NCI-H2196 treated with DMSO at 0.1 percent for 48 hours (cell line): ENCODE results near the gene ACBD4.
"Not testable (repeated sequence)": the region's sequence is repeated elsewhere in the genome, so short reads cannot be mapped to it uniquely, and the experiment has no call there.

Experiments
- DNase-seq: peaks from one replicate; lab custom pipeline; 2025; ENCODE audit not compliant: unreplicated experiment; lab: John Stamatoyannopoulos, UW

ACBD4 gene

DNA sequence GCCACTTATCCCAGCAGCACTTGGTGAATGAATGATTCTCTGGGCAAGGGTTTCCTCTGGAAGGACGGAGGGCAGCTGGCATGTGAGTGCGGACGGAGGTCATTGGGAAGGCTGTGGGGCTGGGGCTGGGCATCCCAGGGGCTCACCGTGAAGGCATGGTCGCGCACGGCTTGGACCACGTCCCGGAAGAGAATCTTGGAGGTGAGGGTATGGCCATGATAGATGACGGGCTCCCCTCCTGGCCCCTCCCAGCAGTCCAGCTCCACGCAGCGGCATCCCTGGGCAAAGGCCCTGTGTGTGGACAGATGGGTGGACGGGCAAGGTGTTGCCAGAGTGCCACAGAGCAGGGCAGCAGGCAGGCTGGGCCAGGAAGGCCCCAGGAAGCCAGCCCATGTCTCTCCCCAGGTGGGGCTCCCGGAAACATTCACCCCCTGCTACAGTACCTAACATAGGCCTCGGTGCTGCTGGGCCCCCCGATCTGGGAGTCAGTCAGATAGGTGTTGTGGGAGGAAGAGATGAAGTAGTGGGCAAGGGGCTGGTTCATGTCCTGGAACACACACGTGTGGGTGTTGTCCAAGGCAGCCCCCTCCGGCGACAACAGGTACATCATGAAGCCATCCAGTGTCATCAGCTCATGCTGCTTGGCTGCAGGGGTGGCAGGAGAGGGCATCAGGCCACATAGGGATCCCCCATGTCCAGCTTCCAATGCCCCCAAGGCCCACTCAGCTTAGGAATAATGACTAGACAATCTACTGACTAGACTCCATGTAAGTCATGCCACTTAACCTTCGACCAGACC is 17.4 kb upstream of the ACBD4 start:
- DNase-seq: no peak

DNA sequence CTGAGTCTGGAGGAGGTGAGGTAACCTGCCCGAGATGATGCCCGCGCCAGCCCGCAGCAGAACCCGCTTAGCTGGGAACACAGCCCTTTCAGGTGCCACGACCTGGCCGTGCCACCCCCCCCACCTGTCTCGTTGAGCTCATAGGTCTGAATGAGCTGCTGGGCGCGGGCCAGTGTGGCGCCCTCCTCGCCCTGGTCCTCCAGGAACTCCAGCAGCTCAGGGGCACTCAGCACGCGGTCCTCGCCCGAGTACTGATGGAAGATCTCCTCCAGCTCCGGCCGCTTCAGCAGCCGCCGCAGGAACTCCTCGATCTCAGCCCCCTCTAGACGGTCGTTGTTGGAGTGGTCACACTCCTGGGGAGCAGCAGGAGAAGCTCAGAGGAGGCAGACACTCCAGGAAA is 16.8 kb upstream of the ACBD4 start:
- no peak for DNase-seq

DNA sequence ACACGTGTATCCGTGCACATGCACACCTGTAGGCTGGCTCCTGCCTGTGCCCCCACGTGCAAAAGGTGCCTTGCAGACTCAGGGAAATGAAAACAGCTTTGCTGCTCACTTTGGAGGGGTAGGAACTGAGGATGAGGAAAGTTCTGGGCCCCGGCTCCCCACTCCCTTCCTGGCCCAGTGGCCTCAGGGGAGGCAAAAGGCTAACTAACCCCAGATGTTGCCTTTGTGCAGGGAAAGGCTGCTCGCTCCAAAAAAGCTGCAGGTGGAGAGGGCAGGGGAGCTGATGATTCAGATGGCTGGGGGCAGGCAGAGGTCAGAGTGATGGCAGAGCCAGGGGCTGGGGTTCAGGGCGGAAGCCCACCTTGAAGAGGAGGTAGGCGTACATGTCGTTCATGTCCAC is 15.5 kb upstream of the ACBD4 start:
- no peak for DNase-seq

DNA sequence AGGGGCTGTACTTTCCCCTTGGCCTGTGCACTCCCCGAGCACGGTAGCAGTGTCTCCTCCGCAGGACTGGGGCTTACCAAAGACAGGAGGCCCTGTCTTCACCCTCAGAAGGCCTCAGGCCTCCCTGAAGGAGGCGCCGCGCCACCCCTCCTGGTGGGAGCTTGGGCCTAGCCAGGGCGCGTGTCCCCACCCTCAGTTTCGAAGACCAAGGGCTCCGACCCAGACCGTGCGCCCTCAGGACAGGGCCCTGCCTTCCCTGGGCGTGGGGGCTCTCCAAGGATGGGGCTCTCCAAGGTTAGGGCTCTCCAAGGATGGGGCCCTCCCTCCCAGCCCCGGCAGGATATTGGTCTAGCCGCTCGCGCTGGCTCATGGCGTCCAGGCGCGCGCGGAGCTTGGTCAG is 14.9 kb upstream of the ACBD4 start:
- DNase-seq: no peak

DNA sequence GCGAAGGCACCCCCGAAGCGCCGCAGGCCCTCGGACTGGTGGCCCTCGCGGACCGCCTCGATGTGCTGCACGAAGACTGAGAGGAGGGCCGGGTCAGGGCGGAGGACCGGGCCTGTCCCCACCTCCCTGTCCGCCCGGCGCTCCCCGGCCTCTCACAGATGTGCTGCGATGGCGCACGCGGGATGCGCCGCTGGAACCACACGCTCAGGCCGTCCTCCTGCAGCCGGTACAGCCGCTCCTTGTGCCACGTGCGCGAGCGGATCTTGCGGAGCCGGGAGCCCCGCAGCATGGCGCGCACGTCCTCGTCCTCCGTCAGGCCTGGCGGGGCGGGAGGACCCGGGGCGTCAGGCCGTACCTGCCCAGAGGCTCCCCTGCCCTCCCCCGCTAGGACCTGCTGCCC is 14.4 kb upstream of the ACBD4 start:
- no peak for DNase-seq

DNA sequence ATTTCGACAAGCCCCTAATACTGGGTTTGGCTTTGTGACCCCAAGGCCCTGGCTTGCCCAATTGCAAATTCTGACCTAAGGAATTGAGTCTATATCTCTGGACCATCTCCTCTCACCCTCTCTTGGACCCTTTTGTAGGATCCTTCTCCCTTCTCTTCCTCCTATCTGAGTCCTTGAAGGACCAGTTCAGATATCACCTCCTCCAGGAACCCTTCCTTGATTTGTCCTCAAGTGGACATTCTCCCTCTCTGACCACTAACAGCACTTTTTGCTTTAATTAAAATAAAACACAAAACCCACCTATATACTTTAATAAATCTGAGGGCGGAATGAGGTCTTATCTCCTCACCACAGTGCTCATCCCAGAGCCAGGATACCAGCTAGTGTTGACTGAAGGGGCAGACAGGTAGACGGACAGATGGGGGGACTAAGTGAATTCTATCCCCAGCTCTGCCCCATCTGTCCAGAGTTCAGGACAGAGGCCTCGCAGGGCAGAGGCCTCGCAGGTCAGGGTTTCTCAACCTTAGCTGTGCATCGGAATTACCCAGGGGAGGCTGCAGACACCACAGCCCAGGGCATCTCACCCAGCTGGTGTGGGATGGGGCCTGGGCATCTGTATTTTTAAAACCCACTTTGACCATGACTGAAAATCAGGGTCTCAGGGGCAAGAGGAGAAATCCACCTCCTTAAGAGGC is 12.3 kb upstream of the ACBD4 start:
- DNase-seq: no peak

DNA sequence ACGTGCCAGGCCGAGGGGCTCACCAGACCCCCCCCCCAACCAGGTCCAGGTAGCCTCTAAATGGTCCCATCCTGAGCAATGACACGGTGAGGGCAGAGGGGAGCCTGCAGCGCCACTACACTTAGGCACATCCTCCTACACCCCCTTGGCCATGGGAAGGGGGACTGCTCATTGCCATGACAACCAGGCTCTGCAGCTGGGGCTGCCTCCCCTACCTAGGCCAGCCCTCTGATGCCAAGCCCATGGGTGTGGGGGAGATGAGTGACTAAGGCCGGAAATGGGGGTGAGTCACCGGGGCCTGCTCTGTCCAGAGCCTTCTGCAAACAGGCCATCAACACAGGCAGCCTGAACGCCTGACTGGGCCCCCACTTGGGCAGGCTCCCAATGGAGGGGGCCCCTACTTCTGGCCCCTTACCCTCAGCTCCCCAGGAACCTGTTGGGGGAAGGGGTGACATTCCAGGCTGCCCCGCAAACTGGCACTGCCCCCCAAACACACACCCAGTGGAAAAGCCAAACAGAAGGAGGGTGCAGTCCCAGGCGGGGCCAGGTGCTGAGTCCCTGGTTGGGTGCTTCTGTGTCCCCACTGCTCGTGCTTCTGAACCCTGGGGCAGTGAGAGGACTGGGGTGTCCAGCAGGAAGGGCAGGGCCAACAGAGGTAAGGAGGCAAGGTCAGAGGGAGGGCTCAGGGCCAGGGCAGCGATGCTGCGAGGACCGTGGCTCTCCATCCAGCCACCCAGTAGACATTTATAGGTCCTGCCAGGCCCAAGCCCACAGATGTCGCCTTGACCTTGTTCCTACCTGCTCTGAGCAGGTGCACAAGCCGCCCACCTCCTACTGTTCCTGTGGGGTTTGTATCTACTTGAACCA is 11.3 kb upstream of the ACBD4 start:
- DNase-seq: no peak

DNA sequence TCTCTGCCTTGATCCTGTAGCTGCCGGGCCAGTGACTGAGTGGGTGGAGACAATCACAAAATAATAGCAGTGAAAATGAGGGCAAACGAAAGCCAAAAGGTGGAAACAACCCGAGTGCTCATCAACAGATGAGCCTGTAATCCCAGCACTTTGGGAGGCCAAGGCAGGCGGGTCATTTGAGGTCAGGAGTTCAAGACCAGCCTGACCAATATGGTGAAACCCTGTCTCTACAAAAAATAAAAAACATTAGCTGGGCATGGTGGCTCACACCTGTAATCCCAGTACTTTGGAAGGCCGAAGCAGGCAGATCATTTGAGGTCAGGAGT is 10.7 kb upstream of the ACBD4 start:
- DNase-seq: not testable (repeated sequence)

DNA sequence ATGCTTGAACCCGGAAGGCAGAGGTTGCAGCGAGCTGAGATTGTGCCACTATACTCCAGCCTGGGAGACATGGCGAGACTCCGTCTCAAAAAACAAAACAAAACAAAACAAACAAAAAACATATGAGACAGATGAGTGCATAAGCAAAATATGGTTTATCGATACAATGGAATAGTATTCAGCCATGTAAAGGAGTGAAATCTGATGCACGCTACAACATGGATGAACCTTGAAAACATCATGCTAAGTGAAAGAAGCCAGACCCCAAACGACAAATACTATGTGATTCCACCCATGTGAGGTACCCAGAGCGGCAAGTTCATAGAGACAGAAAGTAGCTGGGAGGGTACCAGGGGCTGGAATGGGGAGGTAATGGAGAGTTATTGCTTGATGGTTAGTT is 10.0 kb upstream of the ACBD4 start:
- no peak for DNase-seq

DNA sequence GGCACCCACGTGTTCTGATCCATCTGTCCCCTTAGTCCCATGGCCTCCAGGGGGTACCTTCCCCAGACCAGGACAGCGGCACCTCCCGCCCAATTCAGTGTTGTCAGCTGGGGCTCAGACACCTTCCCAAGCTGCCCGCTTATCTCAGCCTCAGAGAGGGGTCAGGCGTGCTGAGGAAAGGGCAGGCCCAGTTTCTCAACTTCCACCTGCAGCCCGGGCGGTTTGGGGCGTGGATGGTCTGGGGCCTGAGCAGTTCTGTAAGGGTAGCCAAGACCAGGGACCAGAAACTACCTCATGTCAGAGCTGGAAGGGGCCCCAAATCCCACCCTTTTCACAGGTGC is 8.3 kb upstream of the ACBD4 start:
- no peak for DNase-seq

DNA sequence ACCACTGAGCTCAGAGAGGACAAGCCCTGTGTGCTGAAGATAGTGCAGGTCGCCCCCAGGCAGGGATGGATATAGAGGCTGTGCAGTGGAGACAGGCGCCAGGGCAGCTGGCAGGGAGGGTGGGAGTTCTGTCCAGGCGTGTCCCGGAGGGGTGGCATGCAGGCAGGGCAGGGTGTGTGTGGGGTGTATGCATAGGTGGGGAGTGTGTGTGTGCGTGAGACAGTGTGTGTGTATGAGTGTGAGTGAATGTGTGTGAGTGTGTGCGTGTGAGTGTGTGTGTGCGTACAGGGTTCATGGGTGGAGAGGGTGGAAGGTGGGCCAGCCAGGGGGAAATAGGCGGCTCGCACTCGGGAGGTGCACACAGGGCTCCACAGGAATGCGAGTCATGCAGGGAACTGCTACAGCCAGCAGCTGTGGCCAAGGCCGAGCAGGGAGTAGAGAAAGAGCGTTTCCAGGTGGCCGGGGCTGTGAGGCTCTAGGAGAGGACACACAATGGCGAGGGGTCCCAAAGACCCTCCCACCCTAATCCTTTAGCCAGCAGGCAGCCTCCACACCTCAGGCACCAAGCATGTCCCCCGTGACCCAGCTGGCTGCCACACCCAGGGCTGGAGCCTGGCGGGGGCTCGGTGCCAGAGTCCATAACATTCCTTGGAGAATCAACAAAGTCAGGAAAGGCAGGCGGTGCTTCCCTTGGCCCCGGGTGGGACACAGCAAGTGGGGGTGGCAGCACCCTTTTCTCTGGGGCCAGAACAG is 7.8 kb upstream of the ACBD4 start:
- no peak for DNase-seq

DNA sequence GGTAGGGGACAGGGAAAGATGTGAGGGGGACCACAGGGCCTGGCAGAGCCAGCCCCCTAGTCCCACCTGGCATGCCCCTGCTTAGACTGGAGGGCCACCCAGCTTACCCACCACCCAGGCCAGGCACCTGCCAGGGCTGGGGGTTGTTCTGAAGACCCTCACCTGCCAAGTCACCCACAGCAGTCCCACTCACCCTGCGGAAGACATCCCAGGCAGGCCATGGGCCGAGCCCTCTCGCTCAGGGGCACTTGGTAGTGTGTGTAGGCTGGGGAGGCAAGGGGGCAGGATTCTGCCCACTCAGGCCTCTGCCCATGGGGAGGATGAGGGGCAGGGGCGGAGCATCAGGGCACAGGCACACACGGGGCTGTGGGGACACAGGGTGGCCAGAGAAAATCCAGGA is 7.2 kb upstream of the ACBD4 start:
- no peak for DNase-seq

DNA sequence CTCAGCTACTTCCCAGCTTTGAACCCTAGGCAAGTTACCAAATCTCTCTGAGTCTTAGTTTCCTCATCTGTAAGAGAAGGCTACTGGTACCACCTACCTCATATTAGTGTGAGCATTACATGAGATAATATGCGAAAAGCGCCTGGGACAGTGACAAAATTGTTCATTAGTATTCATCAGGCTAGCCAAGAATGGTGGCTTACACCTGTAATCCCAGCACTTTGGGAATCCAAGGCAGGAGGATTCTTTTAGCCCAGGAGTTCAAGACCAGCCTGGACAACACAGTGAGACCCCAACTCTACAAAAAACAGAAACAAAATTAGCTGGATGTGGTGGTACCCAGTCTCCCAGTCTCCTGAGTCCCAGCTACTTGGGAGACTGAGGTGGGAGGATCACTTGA is 6.5 kb upstream of the ACBD4 start:
- DNase-seq: no peak

DNA sequence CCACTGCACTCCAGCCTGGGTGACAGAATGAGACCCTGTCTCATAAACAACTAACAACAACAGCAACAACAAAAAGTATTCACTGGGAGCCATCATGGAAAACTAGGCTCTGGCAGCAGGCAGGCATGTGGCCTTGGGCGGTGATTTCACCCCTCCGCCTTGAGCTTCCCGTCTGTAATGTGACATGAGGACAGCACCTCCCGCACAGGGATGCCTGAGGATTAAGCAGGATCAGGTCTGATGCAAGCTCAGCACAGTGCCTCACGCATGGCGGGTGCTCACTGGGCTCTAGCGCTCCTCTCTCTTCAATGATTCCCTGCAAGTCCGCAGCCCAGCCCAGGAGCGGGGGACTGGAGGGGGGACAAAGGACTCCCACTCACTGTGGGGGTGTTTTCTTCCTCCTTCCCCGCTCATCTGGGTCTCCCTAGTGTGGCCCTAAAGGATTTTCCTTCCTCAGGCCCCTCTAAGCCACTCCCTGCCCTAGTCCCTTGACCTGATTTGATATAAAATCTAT is 6.0 kb upstream of the ACBD4 start:
- DNase-seq: no peak

DNA sequence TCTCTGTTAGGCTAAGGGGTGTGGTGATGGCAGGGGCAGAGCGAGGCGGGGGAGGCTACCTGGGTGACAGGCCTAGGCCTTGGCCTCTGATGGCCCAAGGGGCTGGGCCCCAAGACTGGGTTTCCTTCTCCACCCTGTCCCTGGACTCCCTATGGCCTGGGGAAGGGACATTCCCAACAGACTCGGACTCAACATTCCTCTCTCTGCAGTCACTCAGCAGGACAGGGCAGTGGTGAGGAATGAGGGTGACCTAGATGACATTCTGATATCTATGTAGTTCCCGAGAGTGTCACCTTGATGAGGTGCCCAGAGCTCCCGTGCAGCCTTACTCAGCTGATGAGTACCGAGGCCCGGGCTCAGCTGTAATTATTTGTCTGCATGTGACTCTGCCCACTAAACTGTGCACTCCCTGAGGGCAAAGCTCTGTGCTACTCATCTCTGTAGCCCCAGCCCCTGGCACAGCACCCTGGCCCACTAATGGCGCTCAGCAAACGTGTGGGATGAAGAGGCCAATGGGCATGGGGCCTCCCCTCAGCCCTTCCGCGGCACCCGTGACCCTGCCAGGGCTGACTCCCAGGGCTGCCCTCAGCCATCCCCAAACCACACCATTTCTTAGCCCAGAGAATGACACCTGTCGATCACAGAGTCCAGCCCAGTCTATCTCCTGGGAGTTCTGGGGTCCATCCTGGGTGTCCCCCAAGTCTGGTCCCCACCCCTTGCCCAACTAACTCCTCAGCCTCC is 5.4 kb upstream of the ACBD4 start:
- DNase-seq: no peak

DNA sequence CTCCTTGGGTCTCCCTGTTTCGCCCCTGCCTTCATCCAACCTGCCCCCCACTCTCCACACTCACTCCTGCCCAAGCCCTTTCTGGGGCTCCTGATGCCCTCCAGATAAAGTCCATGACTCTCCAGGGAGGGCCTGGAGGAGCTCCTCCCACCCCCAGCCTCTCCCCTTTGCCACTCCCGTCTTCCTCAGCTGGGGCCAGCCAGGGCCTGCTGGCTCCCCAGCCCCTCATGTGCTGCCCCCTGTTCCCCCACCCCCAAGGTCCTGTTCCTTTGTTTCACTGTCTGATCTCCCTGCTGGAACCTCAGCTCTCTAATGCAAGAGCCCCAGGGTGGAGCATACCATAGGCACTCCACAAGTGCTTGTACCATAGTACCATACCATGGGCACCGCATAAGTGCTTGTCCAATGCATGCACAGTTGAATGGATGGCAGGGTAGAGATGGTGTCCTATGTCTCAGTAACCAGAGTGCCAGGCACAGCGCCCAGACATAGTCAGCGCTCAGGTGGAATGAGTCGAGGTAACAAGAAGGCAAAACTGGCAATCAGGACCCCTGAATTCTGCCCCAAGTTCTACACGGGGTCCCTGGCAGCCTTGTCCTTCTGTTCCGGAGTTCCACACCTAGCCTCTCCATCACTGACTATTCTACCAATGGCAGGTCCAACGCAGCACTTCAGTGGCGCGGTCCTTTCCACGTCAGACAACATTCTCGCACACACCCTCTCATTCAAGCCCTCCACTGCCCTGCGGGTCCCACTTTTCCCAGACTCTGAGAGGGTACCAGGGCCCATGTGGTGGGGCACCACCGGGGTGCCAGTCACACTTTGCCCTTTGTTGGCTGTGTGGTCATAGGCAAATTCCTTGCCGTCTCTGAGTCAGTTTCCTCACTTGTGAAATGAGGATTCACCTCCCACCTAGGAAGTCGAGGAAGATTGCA is 4.5 kb upstream of the ACBD4 start:
- DNase-seq: no peak

DNA sequence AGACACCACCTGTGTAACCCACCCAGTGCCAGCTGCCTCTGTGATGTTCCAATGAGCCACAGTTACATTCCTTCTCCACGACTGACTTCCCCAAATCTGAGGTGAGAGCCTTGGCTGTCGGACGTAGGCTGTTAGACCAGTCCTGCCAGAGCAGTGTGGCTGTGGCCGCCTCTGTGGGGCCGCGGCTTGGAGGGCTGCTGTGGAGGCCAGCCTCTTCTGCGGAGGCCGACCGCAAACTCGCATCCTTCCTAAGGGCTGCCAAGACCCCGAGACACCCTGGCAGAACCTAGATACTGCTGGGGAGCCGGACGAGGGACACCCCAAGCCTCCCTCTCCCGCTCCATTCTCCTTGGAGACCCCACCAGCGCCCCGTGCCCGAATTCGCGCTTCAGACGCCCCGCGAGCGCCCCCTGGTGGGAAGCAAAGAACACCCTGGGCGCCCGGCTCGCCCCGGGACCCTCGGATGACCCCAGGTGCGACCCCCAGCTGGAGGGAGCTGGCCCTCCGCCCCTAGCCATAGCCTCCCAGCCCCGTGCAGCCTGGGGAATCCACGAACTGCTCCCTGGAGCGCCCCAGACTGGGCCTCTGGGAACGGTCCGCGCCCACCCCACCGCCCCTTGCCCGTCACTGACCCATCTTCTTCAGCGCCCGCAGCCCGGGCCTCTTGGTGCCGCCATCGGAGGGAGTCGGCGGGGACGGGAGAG is 3.7 kb upstream of the ACBD4 start:
- no peak for DNase-seq

DNA sequence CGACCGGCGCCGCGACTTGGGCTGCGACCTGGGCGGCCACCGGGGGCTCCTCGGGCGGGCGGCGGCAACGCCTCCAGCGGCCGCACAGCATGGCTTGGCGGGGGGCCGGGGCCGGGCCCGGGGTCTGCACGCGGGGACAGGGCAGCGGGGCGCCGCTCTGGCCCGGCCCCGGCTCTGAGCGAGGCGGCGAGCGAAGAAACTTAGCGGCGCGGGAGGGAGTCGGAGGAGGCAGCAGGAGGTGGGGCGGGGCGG is 3.2 kb upstream of the ACBD4 start, which contains the start of gene PLCD3:
Gene PLCD3 (minus strand): TSS at position 196 of the 252 bp plus-strand sequence. CDS start 105 bp downstream, at position 91.
- DNase-seq: no peak
